Right renal cortex interstitium (tissue), 3 donors: Measurements from ENCODE around the gene RALGPS1. TPM values are rescaled to one million over a fixed set of nuclear protein-coding genes. Genes with fewer than 3 reads are reported as not detected.

Experiments used
- DNase-seq, 3 donors: peaks; one replicate each; pipeline ENCODE4 v3.0.0-alpha.2; 2013; ENCODE audit warnings: low read depth in 3 of 3, low spot score in 2 of 3
- polyA plus RNA-seq, 3 donors: library from polyadenylated mRNA; unstranded; fragments of 120-200 nt; gene quantifications; one replicate each; pipeline ENCODE4 v1.2.1, GENCODE V29; 2013; ENCODE audit not compliant: insufficient read length in 3 of 3

RALGPS1 gene
- polyA plus RNA-seq, 3 donors = 20.2 to 21.0 (median 20.6) TPM

DNA sequence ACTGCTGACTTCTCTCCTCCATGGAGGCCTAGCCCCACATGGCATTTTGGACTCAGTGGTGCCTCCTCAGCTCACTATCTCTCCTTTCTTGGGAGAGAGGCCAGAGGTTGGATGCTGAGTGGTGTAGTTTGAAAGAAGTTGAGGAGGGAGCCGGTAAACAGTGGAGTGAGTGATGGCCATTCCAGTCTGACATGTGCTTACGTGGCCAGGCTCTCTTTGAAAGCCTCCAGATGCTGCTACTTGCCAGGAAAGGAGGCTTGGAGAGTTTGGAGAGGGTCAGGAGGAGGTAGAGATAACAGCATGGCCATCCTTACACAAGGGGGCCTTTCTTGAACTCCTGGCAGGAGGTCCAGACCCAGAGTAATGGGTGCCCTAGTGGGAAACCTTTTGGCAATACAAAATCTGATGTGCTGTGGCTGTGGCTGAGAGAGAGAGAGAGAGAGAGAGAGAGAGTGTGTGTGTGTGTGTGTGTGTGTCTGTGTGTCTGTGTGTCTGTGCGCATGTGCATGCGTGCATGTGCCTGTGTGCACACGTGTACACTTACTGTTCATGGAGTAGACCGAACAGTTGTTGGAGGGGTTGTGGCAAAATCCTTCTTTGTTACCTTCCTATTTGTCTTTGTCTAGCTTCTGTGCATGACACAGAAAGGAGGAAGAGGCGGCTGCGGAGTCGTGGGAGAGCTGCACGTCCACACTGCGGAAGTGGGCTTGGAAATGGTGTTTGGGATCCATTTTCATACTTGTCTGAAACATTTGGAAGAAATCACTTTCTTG lies 37.8 kb downstream of the RALGPS1 start:
- no peak for DNase-seq

- no peak for DNase-seq
Observed at GRCh38 chr9:126953041-126953809, 38.6 kb downstream of the RALGPS1 start.

DNA sequence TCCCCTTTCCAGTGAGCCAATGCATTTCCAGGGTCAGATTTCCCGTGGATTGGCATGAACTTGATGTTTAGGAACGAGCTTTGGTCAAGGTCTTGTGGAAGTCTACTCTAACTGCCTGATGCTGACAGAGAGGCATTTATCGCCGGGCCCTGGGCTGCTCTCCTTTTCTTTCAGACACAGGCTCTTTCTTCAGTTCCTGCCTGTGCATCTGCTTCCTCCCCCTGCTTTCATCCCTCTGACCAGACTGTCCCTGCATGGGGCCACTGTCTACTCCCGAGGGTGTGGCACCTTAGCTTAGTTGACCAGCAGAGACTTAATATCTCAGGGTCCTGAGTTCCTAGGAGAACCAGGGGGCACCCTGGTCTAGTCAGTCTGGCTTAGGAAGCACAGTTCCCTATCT lies 41.2 kb downstream of the RALGPS1 start:
- no peak for DNase-seq

DNA sequence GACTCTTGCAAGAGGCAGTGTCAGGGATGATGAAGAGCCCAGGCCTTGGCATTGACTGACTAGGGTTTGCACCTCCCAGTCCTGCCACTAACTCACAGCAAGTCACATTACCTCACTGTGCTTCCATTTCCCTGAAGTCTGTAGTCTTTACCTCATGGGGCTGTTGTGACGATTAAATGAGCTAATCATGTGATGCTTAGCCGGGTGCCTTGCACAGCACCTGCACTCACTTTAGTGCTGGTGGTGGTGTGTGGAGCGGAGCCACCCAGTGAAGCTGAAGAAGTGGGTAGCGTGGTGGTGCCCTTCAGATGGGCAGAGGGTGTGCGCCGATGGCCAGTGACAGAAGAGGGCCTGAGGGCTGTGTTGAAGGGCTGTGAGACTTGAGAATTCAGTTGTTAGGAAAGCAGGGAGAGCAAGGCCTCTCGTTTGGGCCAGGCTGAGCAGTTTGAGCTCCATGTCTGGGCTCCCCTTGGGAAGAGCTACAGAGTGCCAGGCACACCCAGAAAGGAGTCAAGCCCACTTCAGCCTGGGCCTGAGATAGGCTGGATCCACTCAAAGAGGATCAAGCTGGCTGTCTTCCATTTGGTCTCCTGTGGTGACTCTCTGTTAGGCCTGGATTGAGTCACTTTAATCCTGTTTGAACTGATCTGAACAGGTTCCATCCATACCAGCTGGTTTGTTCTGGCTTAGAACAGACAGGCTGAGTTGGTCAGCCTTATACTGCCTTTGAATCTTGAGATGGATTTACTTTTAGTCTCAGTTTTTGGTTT lies 42.5 kb downstream of the RALGPS1 start:
- no peak for DNase-seq

DNA sequence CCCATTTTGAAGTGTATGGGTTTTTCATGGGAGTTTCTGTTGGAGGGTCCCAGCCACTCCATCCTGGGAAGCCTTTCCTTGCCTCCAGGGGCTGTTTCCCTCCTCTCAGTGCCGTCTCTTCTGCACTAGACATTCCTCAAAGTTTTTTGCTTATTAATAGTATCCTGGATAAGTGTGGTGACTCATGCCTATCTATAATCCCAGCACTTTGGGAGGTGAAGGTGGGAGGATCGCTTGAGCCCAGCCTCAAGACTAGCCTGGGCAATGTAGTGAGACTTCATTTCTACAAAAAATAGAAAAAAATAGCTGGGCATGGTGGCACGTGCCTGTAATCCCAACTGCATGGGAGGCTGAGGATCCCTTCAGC lies 43.1 kb downstream of the RALGPS1 start:
- DNase-seq = no peak

GRCh38 chr9:126959336-126959735 lies 44.8 kb downstream of the RALGPS1 start:
- DNase-seq = no peak

DNA sequence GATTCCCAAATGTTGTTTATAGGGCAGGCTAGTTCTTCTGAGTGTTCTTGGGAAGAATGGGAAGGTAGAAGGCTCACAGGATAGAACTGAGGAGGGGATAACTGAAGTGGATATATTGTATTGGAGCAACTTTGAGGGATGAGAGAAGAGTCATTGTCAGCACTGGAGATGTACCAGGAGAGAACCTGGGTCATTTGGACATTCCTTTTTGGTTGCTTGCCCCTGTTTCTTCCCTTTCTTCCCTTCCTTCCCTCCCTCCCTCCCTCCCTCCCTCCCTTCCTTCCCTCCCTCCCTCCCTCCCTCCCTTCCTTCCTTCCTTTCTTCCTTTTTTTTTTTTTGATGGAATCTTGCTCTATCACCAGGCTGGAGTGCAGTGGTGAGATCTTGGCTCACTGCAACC lies 45.3 kb downstream of the RALGPS1 start:
- no peak for DNase-seq

DNA sequence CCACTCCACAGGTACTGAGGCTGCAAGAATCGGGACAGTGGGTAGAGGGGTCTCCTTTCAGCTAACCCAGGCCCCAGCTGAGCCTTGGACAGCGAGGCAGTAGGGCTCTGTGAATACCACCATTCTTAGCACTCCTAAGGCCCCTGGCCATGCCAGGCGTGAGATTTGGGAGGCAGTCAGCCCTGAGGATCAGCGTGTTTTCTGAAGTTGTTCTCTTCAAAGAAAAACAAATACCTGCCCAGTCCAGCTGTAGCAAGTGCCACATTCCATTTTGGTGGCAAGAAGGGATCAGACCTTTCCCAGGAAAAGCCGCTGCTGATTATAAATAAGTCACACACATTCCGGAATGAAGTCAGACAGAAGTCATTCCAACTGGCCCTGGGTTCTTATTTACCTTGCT lies 47.8 kb downstream of the RALGPS1 start:
- DNase-seq = no peak

DNA sequence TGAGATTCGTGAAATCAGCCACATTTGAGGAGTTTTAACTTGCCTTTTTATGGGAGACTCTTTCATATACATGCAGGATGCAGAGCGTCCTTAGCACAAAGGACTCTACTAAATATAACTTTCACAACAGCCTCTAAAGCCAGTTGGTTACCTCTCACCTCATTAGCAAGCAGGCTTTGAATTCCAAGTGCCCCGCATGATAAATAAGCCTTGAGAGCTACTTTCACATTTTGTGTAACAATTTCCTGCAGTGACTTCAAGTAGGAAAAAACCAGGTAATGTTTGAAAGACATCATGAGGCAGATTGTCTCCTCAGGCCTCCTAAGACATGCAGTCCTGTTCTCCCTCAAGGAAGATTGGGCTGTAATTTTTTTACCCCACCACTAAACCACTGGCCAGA lies 50.5 kb downstream of the RALGPS1 start:
- no peak for DNase-seq

DNA sequence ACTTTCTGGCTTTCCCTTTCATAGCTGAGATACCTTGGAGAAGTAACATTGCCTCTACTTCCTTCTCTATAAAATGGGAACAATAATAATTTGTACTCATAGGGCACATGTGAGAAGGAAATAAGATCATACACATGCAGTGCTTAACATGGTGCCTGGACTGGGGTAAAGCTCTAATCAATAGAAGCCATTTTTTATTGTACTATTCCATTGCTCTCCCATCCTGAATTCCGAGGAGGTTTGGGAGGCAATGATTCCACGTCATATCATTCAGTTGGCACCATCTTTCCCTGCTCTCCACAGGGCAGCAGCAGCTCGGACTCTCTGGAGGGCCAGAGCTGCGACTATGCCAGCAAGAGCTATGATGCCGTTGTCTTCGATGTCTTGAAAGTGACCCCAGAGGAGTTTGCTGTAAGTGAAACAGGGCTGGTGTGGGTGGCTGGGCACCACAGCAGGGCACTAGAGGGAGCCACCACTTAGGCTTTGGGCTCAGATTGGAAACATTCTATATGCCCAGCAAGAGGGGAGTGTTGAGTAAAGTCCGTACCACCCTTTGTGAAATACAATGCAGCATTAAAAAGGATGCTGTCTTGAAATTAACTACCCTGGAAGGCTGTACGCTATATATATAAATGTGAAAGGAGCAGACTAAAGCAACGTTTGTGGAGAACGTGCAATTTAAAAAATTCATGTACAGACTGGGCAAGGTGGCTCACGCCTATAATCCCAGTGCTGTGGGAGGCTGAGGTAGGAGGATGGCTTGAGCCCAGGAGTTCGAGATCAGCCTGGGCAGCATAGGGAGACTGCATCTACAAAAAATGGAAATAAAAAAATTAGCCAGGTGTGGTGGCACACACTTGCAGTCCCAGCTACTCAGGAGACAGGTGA lies 51.2 kb downstream of the RALGPS1 start:
- no peak for DNase-seq

DNA sequence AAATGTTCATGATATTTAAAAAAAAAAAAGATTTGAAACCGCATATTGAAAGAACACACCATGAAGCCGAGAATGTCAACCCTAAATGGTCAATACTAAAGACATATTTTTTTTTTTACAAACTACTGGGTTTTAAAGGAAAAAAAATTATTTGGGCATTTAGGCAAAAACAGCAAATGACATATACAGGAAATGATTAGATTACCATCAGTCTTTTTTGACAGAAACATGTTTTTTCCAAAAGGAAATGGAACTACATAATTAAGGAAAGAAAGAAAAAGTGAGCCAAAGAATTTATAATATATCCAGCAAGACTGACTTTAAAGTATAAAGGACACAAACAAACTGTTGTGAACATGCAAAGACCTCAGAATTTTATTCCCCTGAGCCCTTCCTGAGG lies 56.7 kb downstream of the RALGPS1 start:
- no peak for DNase-seq

- DNase-seq = no peak
Observed at GRCh38 chr9:126973651-126974529, 59.3 kb downstream of the RALGPS1 start.

DNA sequence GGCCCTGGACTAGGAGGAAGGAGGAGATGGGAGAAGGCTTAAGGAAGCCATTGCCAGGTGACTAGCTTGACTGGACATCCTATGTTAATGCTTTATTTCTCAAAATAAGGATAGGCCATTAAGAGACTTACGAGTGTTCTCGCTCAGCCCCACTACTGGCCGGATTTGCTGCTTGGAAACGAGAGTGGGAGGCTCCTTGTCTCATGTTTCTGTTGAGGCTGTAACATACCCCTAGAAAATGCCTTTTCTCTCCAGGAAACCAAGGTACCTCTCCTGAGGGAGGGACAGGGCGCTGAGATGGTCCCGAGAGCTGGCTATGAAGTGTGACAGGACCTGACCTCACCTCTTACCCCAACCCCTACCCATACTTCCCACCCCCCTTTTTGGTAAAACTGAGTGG lies 60.0 kb downstream of the RALGPS1 start:
- peak in 1 of 3 donors; percentile 33 for DNase-seq

- DNase-seq = no peak
Observed at GRCh38 chr9:126975327-126976220, 61.0 kb downstream of the RALGPS1 start.

DNA sequence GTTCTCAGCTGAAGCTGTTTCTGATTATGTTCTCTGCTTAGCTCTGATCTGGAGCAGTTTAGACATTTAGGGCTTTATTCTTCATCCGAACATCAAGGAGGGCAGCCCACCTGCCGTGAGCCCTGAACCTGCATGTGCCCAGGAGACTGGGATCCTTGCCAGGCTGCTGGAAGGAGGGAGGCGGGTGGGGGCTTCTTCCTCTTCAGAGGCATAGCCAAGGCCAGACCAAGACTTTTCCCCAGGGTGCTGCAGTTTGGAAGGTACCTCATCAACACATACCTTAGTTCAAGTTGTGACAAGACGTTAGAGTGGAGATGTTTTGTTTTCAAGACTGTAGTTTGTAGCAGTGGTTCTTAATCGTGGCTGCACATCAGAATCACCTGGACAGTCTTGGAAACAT lies 64.9 kb downstream of the RALGPS1 start:
- DNase-seq = no peak

- no peak for DNase-seq
Observed at GRCh38 chr9:126980231-126980630, 65.6 kb downstream of the RALGPS1 start.

DNA sequence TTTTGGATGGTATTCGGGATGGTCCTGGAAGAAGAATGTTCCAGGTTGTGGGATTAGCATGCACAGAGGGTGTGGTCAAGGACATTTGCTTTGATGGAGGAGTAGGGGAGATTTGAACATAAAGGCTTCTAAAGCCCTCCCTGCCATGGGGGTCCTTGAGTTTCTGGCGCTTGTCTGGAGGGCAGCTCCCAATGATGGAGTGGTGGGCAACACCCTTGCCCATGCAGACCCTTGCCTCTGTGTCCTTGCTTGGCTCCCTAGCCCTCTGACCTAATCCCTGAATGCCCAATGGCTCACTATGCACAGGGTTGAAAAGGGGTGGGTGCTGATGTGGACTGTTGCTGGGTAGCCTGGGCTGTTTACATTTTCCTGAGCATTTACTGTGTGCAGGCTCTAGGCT lies 66.6 kb downstream of the RALGPS1 start:
- DNase-seq = no peak

GRCh38 chr9:126982215-126983002 lies 67.8 kb downstream of the RALGPS1 start:
- DNase-seq = no peak
